HepG2 (cell line): ENCODE measurements around the gene ZNF277. TPM values are rescaled to one million over a fixed set of nuclear protein-coding genes. Genes with fewer than 3 reads are reported as not detected.
A peak's percentile ranks its signal among the peaks of the same experiment; 100 is the strongest.

Experiments
- CBFB ChIP-seq: sonication (generic); formaldehyde crosslinking; IDR thresholded peaks from 2 replicates; pipeline ENCODE4 v1.4.0; 2020; ENCODE audit warnings: missing genetic modification reagents
- GFI1 ChIP-seq: sonication (generic); formaldehyde crosslinking; IDR thresholded peaks from 2 replicates; pipeline ENCODE4 v1.5.0; 2020; ENCODE audit warnings: missing genetic modification reagents, mild to moderate bottlenecking, borderline replicate concordance
- HNRNPUL1 ChIP-seq: fragments of 200-400 bp; formaldehyde crosslinking; IDR thresholded peaks from 2 replicates; pipeline ENCODE4 v1.6.1; 2017; ENCODE audit warnings: low read depth, mild to moderate bottlenecking, low read length, moderate library complexity
- KAT8 ChIP-seq: IDR thresholded peaks from 2 replicates; pipeline ENCODE4 v1.6.1; 2016; ENCODE audit warnings: missing genetic modification reagents, missing compliant biosample characterization
- KDM5A ChIP-seq: fragments of 200-600 bp; sonication (generic); IDR thresholded peaks from 2 replicates; pipeline ENCODE4 v1.7.0; 2018; ENCODE audit warnings: antibody characterized with exemption, mild to moderate bottlenecking, low read length, borderline replicate concordance
- MZF1 ChIP-seq: sonication (generic); formaldehyde crosslinking; IDR thresholded peaks from 2 replicates; pipeline ENCODE4 v1.8.1; 2023; ENCODE audit warnings: mild to moderate bottlenecking, missing genetic modification reagents, borderline replicate concordance
- NFIC ChIP-seq: IDR thresholded peaks from 2 replicates; pipeline ENCODE4 v1.6.1; 2012; ENCODE audit warnings: mild to moderate bottlenecking, low read length, inconsistent platforms
- NR1H2 ChIP-seq: sonication (generic); formaldehyde crosslinking; IDR thresholded peaks from 2 replicates; pipeline ENCODE4 v1.8.1; 2022; ENCODE audit warnings: low read depth, missing genetic modification reagents, borderline replicate concordance
- REXO4 ChIP-seq: sonication (generic); formaldehyde crosslinking; IDR thresholded peaks from 2 replicates; pipeline ENCODE4 v1.8.0; 2022; ENCODE audit warnings: missing genetic modification reagents, mild to moderate bottlenecking, borderline replicate concordance
- TP53 ChIP-seq: sonication (generic); formaldehyde crosslinking; conservative IDR thresholded peaks from 2 replicates; pipeline ENCODE4 v1.4.0; 2020; ENCODE audit warnings: missing genetic modification reagents
- ZBTB3 ChIP-seq: sonication (generic); formaldehyde crosslinking; IDR thresholded peaks from 2 replicates; pipeline ENCODE4 v1.4.0; 2020; ENCODE audit warnings: low read depth, mild to moderate bottlenecking, moderate library complexity, missing genetic modification reagents, borderline replicate concordance
- ZKSCAN1 ChIP-seq: fragments of 150-350 bp; IDR thresholded peaks from 2 replicates; pipeline ENCODE4 v1.6.1; 2014; ENCODE audit warnings: low read length
- ZNF253 ChIP-seq: sonication (generic); formaldehyde crosslinking; IDR thresholded peaks from 2 replicates; pipeline ENCODE4 v1.8.0; 2022; ENCODE audit warnings: mild to moderate bottlenecking, missing genetic modification reagents, borderline replicate concordance
- ZNF7 ChIP-seq: IDR thresholded peaks from 2 replicates; pipeline ENCODE4 v1.6.1; 2016; ENCODE audit warnings: missing biosample characterization, missing genetic modification reagents
- polyA plus RNA-seq, 8 experiments: library from polyadenylated mRNA; depleted of rRNA in 3 of 8; stranded (reverse) in 7 of 8; unstranded in 1 of 8; fragments of >200 nt; fragmentation: Illumina TruSeq in 4 of 8; extraction: Trizol in 4 of 8; gene quantifications; 2 replicates each; pipeline versions ENCODE4 v1.2.1 to v1.2.3, GENCODE V29; 2011 to 2016; ENCODE audit warnings: low read depth in 4 of 8, missing spikeins in 1 of 8, mixed read lengths in 1 of 8; ENCODE audit not compliant: insufficient read depth in 1 of 8
- total RNA-seq, 5 experiments: library from RNA; depleted of rRNA; stranded (reverse); fragments of >200 nt; fragmentation: Illumina TruSeq; extraction: Trizol; gene quantifications; 2 replicates each; pipeline ENCODE4 v1.2.3, GENCODE V29; 2016; ENCODE audit warnings: low read depth in 1 of 5
- TF ChIP-seq, protein P1 (sequence below), 2 experiments: sonication (generic) in 1 of 2; formaldehyde crosslinking in 1 of 2; IDR thresholded peaks; 2 replicates each; pipeline versions ENCODE4 v1.4.0 to v1.6.1; 2016 to 2020; ENCODE audit warnings: borderline replicate concordance in 1 of 2, low read depth in 1 of 2, mild to moderate bottlenecking in 1 of 2, missing genetic modification reagents in 1 of 2
- TF ChIP-seq, protein P2 (sequence below): sonication (generic); formaldehyde crosslinking; IDR thresholded peaks from 2 replicates; pipeline ENCODE4 v1.5.0; 2020; ENCODE audit warnings: missing genetic modification reagents, mild to moderate bottlenecking, borderline replicate concordance
- TF ChIP-seq, protein P3 (sequence below): sonication (generic); formaldehyde crosslinking; IDR thresholded peaks from 2 replicates; pipeline ENCODE4 v1.4.0; 2020; ENCODE audit warnings: missing genetic modification reagents, borderline replicate concordance
- TF ChIP-seq, protein P4 (sequence below): IDR thresholded peaks from 2 replicates; pipeline ENCODE4 v1.6.1; 2016; ENCODE audit warnings: control low read depth
- TF ChIP-seq, protein P5 (sequence below): sonication (generic); formaldehyde crosslinking; IDR thresholded peaks from 2 replicates; pipeline ENCODE4 v1.4.0; 2020; ENCODE audit warnings: missing genetic modification reagents

Gene ZNF277
- total and polyA plus RNA-seq, 2 of the 13 experiments (the other 11 are each of a cell fraction or from before 2014, with no cell fraction given), result 29.1 to 30.1 TPM

DNA sequence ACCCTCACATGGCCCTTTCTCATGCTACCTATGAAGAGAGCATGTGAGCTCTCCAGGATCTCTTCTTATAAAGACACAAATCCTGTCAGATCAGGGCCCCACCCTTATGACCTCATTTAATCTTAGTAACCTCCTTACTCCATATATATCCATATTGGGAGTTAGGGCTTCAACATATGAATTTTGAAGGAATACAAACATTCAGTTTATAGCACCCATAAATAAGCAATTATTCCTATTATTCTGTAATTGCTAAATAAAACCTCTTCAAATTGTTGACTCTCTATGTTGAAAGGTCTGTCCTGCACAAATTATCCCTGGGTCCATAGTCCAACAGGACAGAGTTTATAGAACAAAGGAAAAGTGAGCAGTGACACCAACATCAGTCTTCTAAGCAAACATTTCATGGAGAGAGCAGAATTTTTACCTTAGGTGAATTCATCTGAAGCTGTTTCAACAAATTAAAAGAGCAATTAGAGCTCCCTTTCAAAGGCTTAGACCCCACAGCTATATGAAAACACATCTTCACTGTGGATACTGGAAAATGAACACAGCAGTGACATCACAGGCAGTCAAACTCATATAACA lies 12.5 kb upstream of the ZNF277 start (continued):
- TF ChIP-seq, protein P1, sequence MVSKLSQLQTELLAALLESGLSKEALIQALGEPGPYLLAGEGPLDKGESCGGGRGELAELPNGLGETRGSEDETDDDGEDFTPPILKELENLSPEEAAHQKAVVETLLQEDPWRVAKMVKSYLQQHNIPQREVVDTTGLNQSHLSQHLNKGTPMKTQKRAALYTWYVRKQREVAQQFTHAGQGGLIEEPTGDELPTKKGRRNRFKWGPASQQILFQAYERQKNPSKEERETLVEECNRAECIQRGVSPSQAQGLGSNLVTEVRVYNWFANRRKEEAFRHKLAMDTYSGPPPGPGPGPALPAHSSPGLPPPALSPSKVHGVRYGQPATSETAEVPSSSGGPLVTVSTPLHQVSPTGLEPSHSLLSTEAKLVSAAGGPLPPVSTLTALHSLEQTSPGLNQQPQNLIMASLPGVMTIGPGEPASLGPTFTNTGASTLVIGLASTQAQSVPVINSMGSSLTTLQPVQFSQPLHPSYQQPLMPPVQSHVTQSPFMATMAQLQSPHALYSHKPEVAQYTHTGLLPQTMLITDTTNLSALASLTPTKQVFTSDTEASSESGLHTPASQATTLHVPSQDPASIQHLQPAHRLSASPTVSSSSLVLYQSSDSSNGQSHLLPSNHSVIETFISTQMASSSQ (IDR thresholded peaks at IDR 0.05; ENCODE audit: low read depth), result no peak; the same call in 1 of the 2 replicates
- TF ChIP-seq, protein P1 (CRISPR knock-in tag; IDR thresholded peaks at IDR 0.05; ENCODE audit: borderline replicate concordance), result peak; percentile 63; the same call in 1 of the 2 replicates
- peak; percentile 85; the same call in 1 of the 2 replicates for TF ChIP-seq NFIC
- TF ChIP-seq, protein P2, sequence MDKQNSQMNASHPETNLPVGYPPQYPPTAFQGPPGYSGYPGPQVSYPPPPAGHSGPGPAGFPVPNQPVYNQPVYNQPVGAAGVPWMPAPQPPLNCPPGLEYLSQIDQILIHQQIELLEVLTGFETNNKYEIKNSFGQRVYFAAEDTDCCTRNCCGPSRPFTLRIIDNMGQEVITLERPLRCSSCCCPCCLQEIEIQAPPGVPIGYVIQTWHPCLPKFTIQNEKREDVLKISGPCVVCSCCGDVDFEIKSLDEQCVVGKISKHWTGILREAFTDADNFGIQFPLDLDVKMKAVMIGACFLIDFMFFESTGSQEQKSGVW (CRISPR knock-in tag), result no peak
- TF ChIP-seq CBFB (CRISPR knock-in tag), result no peak
- no peak for TF ChIP-seq ZBTB3 (CRISPR knock-in tag)
- TF ChIP-seq KAT8 (CRISPR knock-in tag), result peak; percentile 48; the same call in 1 of the 2 replicates
- no peak for TF ChIP-seq TP53 (CRISPR knock-in tag)
- TF ChIP-seq, protein P3, sequence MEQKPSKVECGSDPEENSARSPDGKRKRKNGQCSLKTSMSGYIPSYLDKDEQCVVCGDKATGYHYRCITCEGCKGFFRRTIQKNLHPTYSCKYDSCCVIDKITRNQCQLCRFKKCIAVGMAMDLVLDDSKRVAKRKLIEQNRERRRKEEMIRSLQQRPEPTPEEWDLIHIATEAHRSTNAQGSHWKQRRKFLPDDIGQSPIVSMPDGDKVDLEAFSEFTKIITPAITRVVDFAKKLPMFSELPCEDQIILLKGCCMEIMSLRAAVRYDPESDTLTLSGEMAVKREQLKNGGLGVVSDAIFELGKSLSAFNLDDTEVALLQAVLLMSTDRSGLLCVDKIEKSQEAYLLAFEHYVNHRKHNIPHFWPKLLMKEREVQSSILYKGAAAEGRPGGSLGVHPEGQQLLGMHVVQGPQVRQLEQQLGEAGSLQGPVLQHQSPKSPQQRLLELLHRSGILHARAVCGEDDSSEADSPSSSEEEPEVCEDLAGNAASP (CRISPR knock-in tag), result peak; percentile 82
- TF ChIP-seq GFI1 (CRISPR knock-in tag), result 0 out of 2 replicates have a peak, but pooled peaks have one; percentile 44
- no peak for TF ChIP-seq ZNF7
- TF ChIP-seq, protein P4, sequence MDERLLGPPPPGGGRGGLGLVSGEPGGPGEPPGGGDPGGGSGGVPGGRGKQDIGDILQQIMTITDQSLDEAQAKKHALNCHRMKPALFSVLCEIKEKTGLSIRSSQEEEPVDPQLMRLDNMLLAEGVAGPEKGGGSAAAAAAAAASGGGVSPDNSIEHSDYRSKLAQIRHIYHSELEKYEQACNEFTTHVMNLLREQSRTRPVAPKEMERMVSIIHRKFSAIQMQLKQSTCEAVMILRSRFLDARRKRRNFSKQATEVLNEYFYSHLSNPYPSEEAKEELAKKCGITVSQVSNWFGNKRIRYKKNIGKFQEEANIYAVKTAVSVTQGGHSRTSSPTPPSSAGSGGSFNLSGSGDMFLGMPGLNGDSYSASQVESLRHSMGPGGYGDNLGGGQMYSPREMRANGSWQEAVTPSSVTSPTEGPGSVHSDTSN (CRISPR knock-in tag), result no peak
- TF ChIP-seq KDM5A, result peak; percentile 35; the same call in 1 of the 2 replicates
- TF ChIP-seq REXO4 (CRISPR knock-in tag), result no peak
- TF ChIP-seq MZF1, result no peak
- TF ChIP-seq ZKSCAN1, result no peak
- TF ChIP-seq NR1H2 (CRISPR knock-in tag), result no peak
- TF ChIP-seq, protein P5, sequence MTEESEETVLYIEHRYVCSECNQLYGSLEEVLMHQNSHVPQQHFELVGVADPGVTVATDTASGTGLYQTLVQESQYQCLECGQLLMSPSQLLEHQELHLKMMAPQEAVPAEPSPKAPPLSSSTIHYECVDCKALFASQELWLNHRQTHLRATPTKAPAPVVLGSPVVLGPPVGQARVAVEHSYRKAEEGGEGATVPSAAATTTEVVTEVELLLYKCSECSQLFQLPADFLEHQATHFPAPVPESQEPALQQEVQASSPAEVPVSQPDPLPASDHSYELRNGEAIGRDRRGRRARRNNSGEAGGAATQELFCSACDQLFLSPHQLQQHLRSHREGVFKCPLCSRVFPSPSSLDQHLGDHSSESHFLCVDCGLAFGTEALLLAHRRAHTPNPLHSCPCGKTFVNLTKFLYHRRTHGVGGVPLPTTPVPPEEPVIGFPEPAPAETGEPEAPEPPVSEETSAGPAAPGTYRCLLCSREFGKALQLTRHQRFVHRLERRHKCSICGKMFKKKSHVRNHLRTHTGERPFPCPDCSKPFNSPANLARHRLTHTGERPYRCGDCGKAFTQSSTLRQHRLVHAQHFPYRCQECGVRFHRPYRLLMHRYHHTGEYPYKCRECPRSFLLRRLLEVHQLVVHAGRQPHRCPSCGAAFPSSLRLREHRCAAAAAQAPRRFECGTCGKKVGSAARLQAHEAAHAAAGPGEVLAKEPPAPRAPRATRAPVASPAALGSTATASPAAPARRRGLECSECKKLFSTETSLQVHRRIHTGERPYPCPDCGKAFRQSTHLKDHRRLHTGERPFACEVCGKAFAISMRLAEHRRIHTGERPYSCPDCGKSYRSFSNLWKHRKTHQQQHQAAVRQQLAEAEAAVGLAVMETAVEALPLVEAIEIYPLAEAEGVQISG (CRISPR knock-in tag), result no peak
- TF ChIP-seq HNRNPUL1, result no peak
- TF ChIP-seq ZNF253, result no peak
